Measurements from ENCODE around the gene BIRC3. TPM values are rescaled to one million over a fixed set of nuclear protein-coding genes. Genes with fewer than 3 reads are reported as not detected.

Gene BIRC3
- total RNA-seq, 1 experiment from 2014 or later = 69.4 TPM

GRCh38 chr11:102320188-102320587, 2.9 kb downstream of the BIRC3 start:
- BruUV-seq (replicated peaks) = no TSS peak
- Mint-ChIP-seq H3K36me3 (ENCODE audit: insufficient read depth, unreplicated experiment) (peaks cover 65% of the 10 kb centered on the region), H3K4me3 (ENCODE audit: low read depth, unreplicated experiment) (peak overlapping the region; percentile 74), H3K9me3 (ENCODE audit: low read depth, unreplicated experiment) (no peaks in the 10 kb centered on the region), H3K27me3 (ENCODE audit: unreplicated experiment) (no peaks in the 10 kb centered on the region), H3K4me1 (ENCODE audit: low read depth, unreplicated experiment) (peaks cover 39% of the 10 kb centered on the region), H3K27ac (ENCODE audit: unreplicated experiment) (peak overlapping the region; percentile 96)
- TF ChIP-seq, protein P1, sequence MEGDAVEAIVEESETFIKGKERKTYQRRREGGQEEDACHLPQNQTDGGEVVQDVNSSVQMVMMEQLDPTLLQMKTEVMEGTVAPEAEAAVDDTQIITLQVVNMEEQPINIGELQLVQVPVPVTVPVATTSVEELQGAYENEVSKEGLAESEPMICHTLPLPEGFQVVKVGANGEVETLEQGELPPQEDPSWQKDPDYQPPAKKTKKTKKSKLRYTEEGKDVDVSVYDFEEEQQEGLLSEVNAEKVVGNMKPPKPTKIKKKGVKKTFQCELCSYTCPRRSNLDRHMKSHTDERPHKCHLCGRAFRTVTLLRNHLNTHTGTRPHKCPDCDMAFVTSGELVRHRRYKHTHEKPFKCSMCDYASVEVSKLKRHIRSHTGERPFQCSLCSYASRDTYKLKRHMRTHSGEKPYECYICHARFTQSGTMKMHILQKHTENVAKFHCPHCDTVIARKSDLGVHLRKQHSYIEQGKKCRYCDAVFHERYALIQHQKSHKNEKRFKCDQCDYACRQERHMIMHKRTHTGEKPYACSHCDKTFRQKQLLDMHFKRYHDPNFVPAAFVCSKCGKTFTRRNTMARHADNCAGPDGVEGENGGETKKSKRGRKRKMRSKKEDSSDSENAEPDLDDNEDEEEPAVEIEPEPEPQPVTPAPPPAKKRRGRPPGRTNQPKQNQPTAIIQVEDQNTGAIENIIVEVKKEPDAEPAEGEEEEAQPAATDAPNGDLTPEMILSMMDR (IDR thresholded peaks at IDR 0.05; ENCODE audit: unreplicated experiment) = no peak
- DNase-seq = no peak
- intact Hi-C loops (cut with micrococcal nuclease; ENCODE audit: unreplicated experiment) = no loop called here
- CTCF ChIA-PET = interaction anchor here (0.8 kb wide), 1 partner anchor 33 kb away, joined by 5 read pairs; no protein-coding TSS in a partner anchor

DNA sequence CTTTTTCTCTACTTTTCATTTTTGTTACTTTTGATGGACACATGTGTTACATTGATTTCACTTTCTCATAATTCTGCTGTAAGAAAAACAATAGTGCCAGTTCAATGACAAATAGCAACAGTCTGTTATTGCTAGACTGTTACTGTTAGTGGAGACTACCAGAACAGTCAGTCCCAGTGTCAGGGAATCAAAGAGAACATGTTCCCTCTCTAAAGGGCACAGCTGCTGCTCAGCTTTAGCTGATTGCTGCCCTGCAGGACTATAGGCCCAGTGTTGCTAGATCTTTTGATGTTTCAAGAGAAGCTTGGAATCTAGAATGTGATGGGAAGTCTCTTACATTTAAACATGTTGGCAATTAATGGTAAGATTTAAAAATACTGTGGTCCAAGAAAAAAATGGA, 3.4 kb downstream of the BIRC3 start:
- H3K4me1 Mint-ChIP-seq (ENCODE audit: low read depth, unreplicated experiment) = peaks cover 36% of the 10 kb centered on the region
- CTCF ChIA-PET = no interaction called here
- no peak for DNase-seq
- TF ChIP-seq, protein P1 (IDR thresholded peaks at IDR 0.05; ENCODE audit: unreplicated experiment) = no peak
- H3K27me3 Mint-ChIP-seq (ENCODE audit: unreplicated experiment) = no peaks in the 10 kb centered on the region
- peak overlapping the region; percentile 96 for H3K27ac Mint-ChIP-seq (ENCODE audit: unreplicated experiment)
- H3K4me3 Mint-ChIP-seq (ENCODE audit: low read depth, unreplicated experiment) = peak overlapping the region; percentile 74
- peaks cover 65% of the 10 kb centered on the region for H3K36me3 Mint-ChIP-seq (ENCODE audit: insufficient read depth, unreplicated experiment)
- intact Hi-C loops (cut with micrococcal nuclease; ENCODE audit: unreplicated experiment) = no loop called here
- BruUV-seq (replicated peaks) = no TSS peak
- H3K9me3 Mint-ChIP-seq (ENCODE audit: low read depth, unreplicated experiment) = no peaks in the 10 kb centered on the region

DNA sequence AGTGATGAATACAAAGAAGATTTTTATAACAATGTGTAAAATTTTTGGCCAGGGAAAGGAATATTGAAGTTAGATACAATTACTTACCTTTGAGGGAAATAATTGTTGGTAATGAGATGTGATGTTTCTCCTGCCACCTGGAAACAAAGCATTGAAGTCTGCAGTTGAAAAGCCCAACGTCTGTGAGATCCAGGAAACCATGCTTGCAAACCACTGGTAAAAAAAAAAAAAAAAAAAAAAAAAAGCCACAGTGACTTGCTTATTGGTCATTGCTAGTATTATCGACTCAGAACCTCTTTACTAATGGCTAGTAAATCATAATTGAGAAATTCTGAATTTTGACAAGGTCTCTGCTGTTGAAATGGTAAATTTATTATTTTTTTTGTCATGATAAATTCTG, 5.3 kb downstream of the BIRC3 start:
- no TSS peak for BruUV-seq (replicated peaks)
- peak overlapping the region; percentile 80 for H3K27ac Mint-ChIP-seq (ENCODE audit: unreplicated experiment)
- peak overlapping the region; percentile 74 for H3K4me3 Mint-ChIP-seq (ENCODE audit: low read depth, unreplicated experiment)
- no peaks in the 10 kb centered on the region for H3K9me3 Mint-ChIP-seq (ENCODE audit: low read depth, unreplicated experiment)
- CTCF ChIA-PET = no interaction called here
- no peak for DNase-seq
- H3K4me1 Mint-ChIP-seq (ENCODE audit: low read depth, unreplicated experiment) = peaks cover 18% of the 10 kb centered on the region
- intact Hi-C loops (cut with micrococcal nuclease; ENCODE audit: unreplicated experiment) = no loop called here
- TF ChIP-seq, protein P1 (IDR thresholded peaks at IDR 0.05; ENCODE audit: unreplicated experiment) = no peak
- peaks cover 63% of the 10 kb centered on the region for H3K36me3 Mint-ChIP-seq (ENCODE audit: insufficient read depth, unreplicated experiment)
- H3K27me3 Mint-ChIP-seq (ENCODE audit: unreplicated experiment) = no peaks in the 10 kb centered on the region

DNA sequence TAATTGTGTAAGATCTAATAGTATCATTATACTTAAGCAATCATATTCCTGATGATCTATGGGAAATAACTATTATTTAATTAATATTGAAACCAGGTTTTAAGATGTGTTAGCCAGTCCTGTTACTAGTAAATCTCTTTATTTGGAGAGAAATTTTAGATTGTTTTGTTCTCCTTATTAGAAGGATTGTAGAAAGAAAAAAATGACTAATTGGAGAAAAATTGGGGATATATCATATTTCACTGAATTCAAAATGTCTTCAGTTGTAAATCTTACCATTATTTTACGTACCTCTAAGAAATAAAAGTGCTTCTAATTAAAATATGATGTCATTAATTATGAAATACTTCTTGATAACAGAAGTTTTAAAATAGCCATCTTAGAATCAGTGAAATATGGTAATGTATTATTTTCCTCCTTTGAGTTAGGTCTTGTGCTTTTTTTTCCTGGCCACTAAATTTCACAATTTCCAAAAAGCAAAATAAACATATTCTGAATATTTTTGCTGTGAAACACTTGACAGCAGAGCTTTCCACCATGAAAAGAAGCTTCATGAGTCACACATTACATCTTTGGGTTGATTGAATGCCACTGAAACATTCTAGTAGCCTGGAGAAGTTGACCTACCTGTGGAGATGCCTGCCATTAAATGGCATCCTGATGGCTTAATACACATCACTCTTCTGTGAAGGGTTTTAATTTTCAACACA, 6.4 kb downstream of the BIRC3 start:
- intact Hi-C loops (cut with micrococcal nuclease; ENCODE audit: unreplicated experiment) = no loop called here
- Mint-ChIP-seq H3K27ac (ENCODE audit: unreplicated experiment) (no peak overlapping the region), H3K36me3 (ENCODE audit: insufficient read depth, unreplicated experiment) (peaks cover 51% of the 10 kb centered on the region), H3K9me3 (ENCODE audit: low read depth, unreplicated experiment) (no peaks in the 10 kb centered on the region), H3K4me3 (ENCODE audit: low read depth, unreplicated experiment) (no peak overlapping the region), H3K4me1 (ENCODE audit: low read depth, unreplicated experiment) (peaks cover 18% of the 10 kb centered on the region), H3K27me3 (ENCODE audit: unreplicated experiment) (no peaks in the 10 kb centered on the region)
- no TSS peak for BruUV-seq (replicated peaks)
- DNase-seq = no peak
- CTCF ChIA-PET = no interaction called here
- TF ChIP-seq, protein P1 (IDR thresholded peaks at IDR 0.05; ENCODE audit: unreplicated experiment) = no peak

All from Calu3 (cell line).